Caco-2 (cell line): ENCODE data around the gene MRPL52. TPM values are rescaled to one million over a fixed set of nuclear protein-coding genes. Genes with fewer than 3 reads are reported as not detected.

Experiments used
- BruUV-seq: library from RNA; stranded (reverse); fragments of 400-500 nt; replicated peaks from 2 replicates; lab custom pipeline; 2021; lab: Mats Ljungman, UMichigan
- CTCF ChIA-PET: fragments of 300-600 bp; sonication (Branson Sonifier 250); formaldehyde crosslinking; loops from one replicate; lab custom pipeline; 2022; ENCODE audit warnings: antibody characterized with exemption; lab: Charles Lee
- POLR2A ChIA-PET: fragments of 300-600 bp; sonication (Branson Sonifier 250); formaldehyde crosslinking; loops from one replicate; lab custom pipeline; 2022; ENCODE audit warnings: antibody characterized with exemption; lab: Charles Lee
- DNase-seq, 2 experiments: peaks; one replicate each; pipeline versions ENCODE4 v3.0.0 to v3.0.0-alpha.2; 2020 to 2022
- H3K27me3 ChIP-seq: replicated peaks from 2 replicates; pipeline ENCODE4 v1.6.0; 2011; ENCODE audit warnings: low read length; ENCODE audit not compliant: control insufficient read depth, insufficient read depth
- H3K36me3 ChIP-seq: 2 replicates; pipeline ENCODE4 v1.5.1; 2011; ENCODE audit warnings: low read length; ENCODE audit not compliant: control insufficient read depth, insufficient read depth
- H3K4me1 ChIP-seq: fragments of 250-450 bp; sonication (Bioruptor Pico); 2 replicates; pipeline ENCODE4 v1.5.1; 2020; ENCODE audit warnings: mild to moderate bottlenecking
- H3K4me3 ChIP-seq: 2 replicates; pipeline ENCODE4 v1.5.1; 2011; ENCODE audit warnings: low read depth, mild to moderate bottlenecking, control low read depth, low read length
- H3K9me3 ChIP-seq: fragments of 250-450 bp; sonication (Bioruptor Pico); 2 replicates; pipeline ENCODE4 v1.5.1; 2020; ENCODE audit warnings: mild to moderate bottlenecking, moderate library complexity
- H3K27ac Mint-ChIP-seq: one replicate; pipeline ENCODE4 v1.8.0; 2022; ENCODE audit warnings: mixed read lengths; ENCODE audit not compliant: unreplicated experiment
- H3K27me3 Mint-ChIP-seq: one replicate; pipeline ENCODE4 v1.8.0; 2022; ENCODE audit warnings: mixed read lengths; ENCODE audit not compliant: insufficient read depth, unreplicated experiment
- H3K36me3 Mint-ChIP-seq: one replicate; pipeline ENCODE4 v1.8.0; 2022; ENCODE audit warnings: mild to moderate bottlenecking, mixed read lengths; ENCODE audit not compliant: insufficient read depth, unreplicated experiment
- H3K4me1 Mint-ChIP-seq: one replicate; pipeline ENCODE4 v1.8.0; 2022; ENCODE audit warnings: low read depth, mixed read lengths; ENCODE audit not compliant: unreplicated experiment
- H3K4me3 Mint-ChIP-seq: one replicate; pipeline ENCODE4 v1.8.0; 2022; ENCODE audit warnings: mild to moderate bottlenecking, moderate library complexity, mixed read lengths; ENCODE audit not compliant: unreplicated experiment
- H3K9me3 Mint-ChIP-seq: one replicate; pipeline ENCODE4 v1.8.0; 2022; ENCODE audit warnings: mixed read lengths; ENCODE audit not compliant: unreplicated experiment
- CTCF ChIP-seq, 2 experiments: fragments of 200-600 bp in 1 of 2; IDR thresholded peaks; 1 replicate in 1 of 2; 2 replicates in 1 of 2; pipeline versions ENCODE4 v1.5.1 to v1.8.0; 2011 to 2022; ENCODE audit warnings: antibody characterized with exemption in 1 of 2, control low read depth in 1 of 2, inconsistent platforms in 1 of 2, low read depth in 1 of 2, low read length in 1 of 2, mild to moderate bottlenecking in 1 of 2, moderate library complexity in 1 of 2; ENCODE audit not compliant: insufficient read depth in 1 of 2, severe bottlenecking in 1 of 2, unreplicated experiment in 1 of 2
- intact Hi-C: fragments of 100-400 bp; cut with micrococcal nuclease; formaldehyde crosslinking; loops from one replicate; pipeline ENCODE4 v1.10.0; 2022; ENCODE audit not compliant: unreplicated experiment
- total RNA-seq: library from RNA; stranded (reverse); gene quantifications from 2 replicates; pipeline ENCODE4 v1.2.3, GENCODE V29; 2022

MRPL52 gene
- total RNA-seq, 1 experiment from 2014 or later = 149 TPM

GRCh38 chr14:22814941-22815713 is 14.6 kb upstream of the MRPL52 start, which contains the start of gene SLC7A7:
Gene SLC7A7, minus strand, starts transcription at chr14:22815435. Its CDS starts 2,037 bp downstream, at chr14:22813398.
- H3K9me3 Mint-ChIP-seq = no peaks in the 10 kb centered on the region
- POLR2A ChIA-PET = interaction anchor here (0.5 to 1.9 kb wide), 5 partner anchors 8 to 49 kb away, joined by 3 to 8 read pairs (median 4); partner anchors contain the start of genes MRPL52 and OXA1L
- H3K27me3 Mint-ChIP-seq = no peaks in the 10 kb centered on the region
- Histone ChIP-seq H3K36me3 (peaks cover 2% of the 10 kb centered on the region; the same call in 1 of the 2 replicates), H3K4me3 (peak within 1 kb of the TSS; percentile 48), H3K27me3 (no peaks in the 10 kb centered on the region), H3K4me1 (peaks cover 54% of the 10 kb centered on the region), H3K9me3 (no peaks in the 10 kb centered on the region)
- H3K36me3 Mint-ChIP-seq = peaks cover 64% of the 10 kb centered on the region
- TSS peak; percentile 89 for BruUV-seq
- peak; percentile 87 to 91 for DNase-seq
- peaks cover 43% of the 10 kb centered on the region for H3K4me1 Mint-ChIP-seq
- peak within 1 kb of the TSS; percentile 70 for H3K27ac Mint-ChIP-seq
- CTCF ChIA-PET = interaction anchor here (0.7 to 1.0 kb wide), 3 partner anchors 8 to 38 kb away, joined by 3 to 4 read pairs (median 3); partner anchors contain the start of gene MMP14
- intact Hi-C loops = loop anchor here (1.0 to 5.0 kb wide), 2 partner anchors 8 to 203 kb away; no protein-coding TSS in a partner anchor
- peak within 1 kb of the TSS; percentile 89 for H3K4me3 Mint-ChIP-seq
- TF ChIP-seq CTCF (IDR thresholded peaks at IDR 0.05; ENCODE audit: insufficient read depth in 1 of 2, low read depth in 1 of 2, low read length in 1 of 2, severe bottlenecking in 1 of 2, unreplicated experiment in 1 of 2) = no peak

- DNase-seq = peak; percentile 93 to 95
Observed at GRCh38 chr14:22819151-22819988, 10.3 kb upstream of the MRPL52 start.

More at GRCh38 chr14:22819151-22819988, 10.3 kb upstream of the MRPL52 start:
- no peaks in the 10 kb centered on the region for H3K9me3 Mint-ChIP-seq
- BruUV-seq = no TSS peak
- H3K36me3 ChIP-seq = no peaks in the 10 kb centered on the region
- peak overlapping the region; percentile 13 for H3K4me3 ChIP-seq
- H3K27ac Mint-ChIP-seq = peak overlapping the region; percentile 94
- intact Hi-C loops = loop anchor here (1.0 to 5.0 kb wide), 4 partner anchors 12 to 207 kb away; no protein-coding TSS in a partner anchor
- H3K4me1 Mint-ChIP-seq = peaks cover 45% of the 10 kb centered on the region
- ChIA-PET CTCF (interaction anchor here (0.6 to 1.7 kb wide), 14 partner anchors 10 to 249 kb away, joined by 3 to 6 read pairs (median 4); partner anchors contain the start of genes LRP10, MRPL52 and OXA1L), POLR2A (interaction anchor here (0.5 to 1.6 kb wide), 11 partner anchors 11 to 230 kb away, joined by 3 to 15 read pairs (median 5); partner anchors contain the start of genes LRP10, MMP14 and OXA1L)
- H3K9me3 ChIP-seq = no peaks in the 10 kb centered on the region
- TF ChIP-seq CTCF (IDR thresholded peaks at IDR 0.05; ENCODE audit: insufficient read depth in 1 of 2, low read depth in 1 of 2, low read length in 1 of 2, severe bottlenecking in 1 of 2, unreplicated experiment in 1 of 2) = no peak
- no peaks in the 10 kb centered on the region for H3K27me3 ChIP-seq
- peaks cover 73% of the 10 kb centered on the region for H3K4me1 ChIP-seq
- H3K27me3 Mint-ChIP-seq = no peaks in the 10 kb centered on the region
- H3K36me3 Mint-ChIP-seq = peaks cover 34% of the 10 kb centered on the region
- peak overlapping the region; percentile 74 for H3K4me3 Mint-ChIP-seq
